Measurements from ENCODE around the gene OPN3. TPM values are rescaled to one million over a fixed set of nuclear protein-coding genes. Genes with fewer than 3 reads are reported as not detected.

The OPN3 gene
- polyA plus RNA-seq, 2 of the 4 experiments (the other 2 are of a cell fraction), result 41.0 to 144 TPM

- no peak for TF ChIP-seq HDAC2 (IDR thresholded peaks at IDR 0.05)
- TF ChIP-seq NR3C1 (IDR thresholded peaks at IDR 0.05), result no peak
Measured at GRCh38 chr1:241596633-241597032, 43.5 kb downstream of the OPN3 start (continued).

- TF ChIP-seq JUNB (IDR thresholded peaks at IDR 0.05) (peak; percentile 37; the same call in 1 of the 2 replicates), EHMT2 (IDR thresholded peaks at IDR 0.05; ENCODE audit: low read depth) (no peak)
- POLR2A ChIA-PET, result no interaction called here
- no peak for ATAC-seq
- WGBS (ENCODE audit: missing lambda C conversion rate), result 86% methylated on average over 1 of the region's 1 CpG
- Histone ChIP-seq H3K4me3 (no peak overlapping the region), H3K4me2 (peak overlapping the region; percentile 53), H3K27ac (peak overlapping the region; percentile 57 to 82; a peak in 5 of 6 replicates), H3K9me3 (no peaks in the 10 kb centered on the region), H3K4me1 (peaks cover 37% of the 10 kb centered on the region)
- CTCF ChIA-PET, result interaction anchor here (1.4 to 3.1 kb wide), 2 partner anchors 10 to 17 kb away, joined by 3 to 15 read pairs; no protein-coding TSS in a partner anchor
- no peak for FAIRE-seq
- no peak for DNase-seq (ENCODE audit: low read depth in 1 of 2, low spot score in 1 of 2)
Measured at GRCh38 chr1:241593186-241593585, 47.0 kb downstream of the OPN3 start.

- POLR2A ChIA-PET, result no interaction called here
Measured at GRCh38 chr1:241592273-241592958, 47.8 kb downstream of the OPN3 start.

DNA sequence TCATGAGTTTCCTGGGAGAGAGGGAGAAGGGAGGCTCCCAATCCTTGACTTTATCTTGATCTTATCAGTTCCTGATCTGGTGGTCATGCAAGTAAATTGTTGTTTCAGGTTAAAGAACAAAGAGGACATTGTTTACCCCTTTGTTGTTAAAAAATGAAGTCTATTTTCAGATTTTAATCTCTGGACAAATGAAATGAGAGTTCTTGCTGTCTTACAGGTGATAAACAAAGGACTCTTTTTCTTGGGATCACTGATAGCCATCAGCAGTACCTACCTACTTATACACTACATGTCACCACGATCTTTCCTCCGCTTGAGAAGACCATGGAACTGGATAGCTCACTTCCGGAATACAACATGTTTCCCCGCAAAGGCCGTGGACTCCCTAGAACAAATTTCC is 48.4 kb downstream of the OPN3 start:
- Histone ChIP-seq H3K4me2 (peak overlapping the region; percentile 53), H3K27ac (peak overlapping the region; percentile 57 to 82), H3K4me1 (peaks cover 37% of the 10 kb centered on the region), H3K9me3 (no peaks in the 10 kb centered on the region), H3K4me3 (no peak overlapping the region)
- ChIA-PET CTCF (interaction anchor here (0.9 to 4.1 kb wide), 4 partner anchors 11 to 61 kb away, joined by 3 to 28 read pairs (median 4); no protein-coding TSS in a partner anchor), POLR2A (interaction anchor here (1.1 kb wide), 2 partner anchors 17 to 19 kb away, joined by 3 to 5 read pairs; no protein-coding TSS in a partner anchor)
- peak in 1 of 2 experiments; percentile 26; a peak in 1 of 6 replicates for ATAC-seq
- WGBS (ENCODE audit: missing lambda C conversion rate), result 76% methylated on average over 5 of the region's 5 CpGs
- DNase-seq (ENCODE audit: low read depth in 1 of 2, low spot score in 1 of 2), result no peak
- TF ChIP-seq GATA3 (IDR thresholded peaks at IDR 0.05; ENCODE audit: borderline replicate concordance) (peak; percentile 14; the same call in 1 of the 2 replicates), BCL3 (IDR thresholded peaks at IDR 0.05) (no peak)
- FAIRE-seq, result no peak

More at GRCh38 chr1:241592273-241592958, 47.8 kb downstream of the OPN3 start:
- Histone ChIP-seq H3K4me3 (no peak overlapping the region), H3K27ac (peak overlapping the region; percentile 57 to 82; a peak in 5 of 6 replicates), H3K4me2 (peak overlapping the region; percentile 53), H3K4me1 (peaks cover 37% of the 10 kb centered on the region), H3K9me3 (no peaks in the 10 kb centered on the region)
- CTCF ChIA-PET, result interaction anchor here (1.4 to 4.1 kb wide), 2 partner anchors 11 to 19 kb away, joined by 3 to 28 read pairs; no protein-coding TSS in a partner anchor
- DNase-seq (ENCODE audit: low read depth in 1 of 2, low spot score in 1 of 2), result no peak
- WGBS (ENCODE audit: missing lambda C conversion rate), result 33% methylated on average over 3 of the region's 3 CpGs
- peak; percentile 77 to 87 for ATAC-seq
- TF ChIP-seq EHMT2 (IDR thresholded peaks at IDR 0.05; ENCODE audit: low read depth) (no peak), RNF2 (IDR thresholded peaks at IDR 0.05; ENCODE audit: borderline replicate concordance, low read depth) (no peak), RAD21 (conservative IDR thresholded peaks at IDR 0.05 in 1 of 2, IDR thresholded peaks at IDR 0.05 in 1 of 2) (no peak), FOSL2 (IDR thresholded peaks at IDR 0.05) (peak; percentile 73), FOSL2 (CRISPR knock-in tag; IDR thresholded peaks at IDR 0.05) (peak; percentile 65), GATA3 (IDR thresholded peaks at IDR 0.05; ENCODE audit: borderline replicate concordance) (no peak; the same call in 1 of the 2 replicates), CEBPB (IDR thresholded peaks at IDR 0.05) (peak in 1 of 2 experiments; percentile 38; a peak in 1 of 4 replicates), HMGXB4 (CRISPR knock-in tag; IDR thresholded peaks at IDR 0.05; ENCODE audit: borderline replicate concordance) (no peak), MAX (IDR thresholded peaks at IDR 0.05) (0 out of 2 replicates have a peak, but pooled peaks have one; percentile 19), JUNB (IDR thresholded peaks at IDR 0.05) (peak; percentile 74), TFCP2L1 (CRISPR knock-in tag; IDR thresholded peaks at IDR 0.05) (no peak), ZFP36 (IDR thresholded peaks at IDR 0.05; ENCODE audit: borderline replicate concordance, partially characterized antibody) (no peak), HEYL (CRISPR knock-in tag; IDR thresholded peaks at IDR 0.05) (no peak), MAZ (IDR thresholded peaks at IDR 0.05; ENCODE audit: borderline replicate concordance, low read depth, low read length) (no peak), SREBF2 (IDR thresholded peaks at IDR 0.05) (no peak)
- FAIRE-seq, result peak; percentile 80
